IPS-18c (cell line): Measurements from ENCODE around the gene TSC2.

Source experiments
- H3K4me3 ChIP-seq: 2 replicates; pipeline ENCODE4 v1.7.0; 2013; ENCODE audit warnings: low read depth, mild to moderate bottlenecking, low read length, moderate library complexity; ENCODE audit not compliant: insufficient read depth
- H3K9me3 ChIP-seq: one replicate; pipeline ENCODE4 v1.6.1; 2013; ENCODE audit warnings: mild to moderate bottlenecking, low read length, moderate library complexity; ENCODE audit not compliant: control insufficient read depth, insufficient read depth

The TSC2 gene

DNA sequence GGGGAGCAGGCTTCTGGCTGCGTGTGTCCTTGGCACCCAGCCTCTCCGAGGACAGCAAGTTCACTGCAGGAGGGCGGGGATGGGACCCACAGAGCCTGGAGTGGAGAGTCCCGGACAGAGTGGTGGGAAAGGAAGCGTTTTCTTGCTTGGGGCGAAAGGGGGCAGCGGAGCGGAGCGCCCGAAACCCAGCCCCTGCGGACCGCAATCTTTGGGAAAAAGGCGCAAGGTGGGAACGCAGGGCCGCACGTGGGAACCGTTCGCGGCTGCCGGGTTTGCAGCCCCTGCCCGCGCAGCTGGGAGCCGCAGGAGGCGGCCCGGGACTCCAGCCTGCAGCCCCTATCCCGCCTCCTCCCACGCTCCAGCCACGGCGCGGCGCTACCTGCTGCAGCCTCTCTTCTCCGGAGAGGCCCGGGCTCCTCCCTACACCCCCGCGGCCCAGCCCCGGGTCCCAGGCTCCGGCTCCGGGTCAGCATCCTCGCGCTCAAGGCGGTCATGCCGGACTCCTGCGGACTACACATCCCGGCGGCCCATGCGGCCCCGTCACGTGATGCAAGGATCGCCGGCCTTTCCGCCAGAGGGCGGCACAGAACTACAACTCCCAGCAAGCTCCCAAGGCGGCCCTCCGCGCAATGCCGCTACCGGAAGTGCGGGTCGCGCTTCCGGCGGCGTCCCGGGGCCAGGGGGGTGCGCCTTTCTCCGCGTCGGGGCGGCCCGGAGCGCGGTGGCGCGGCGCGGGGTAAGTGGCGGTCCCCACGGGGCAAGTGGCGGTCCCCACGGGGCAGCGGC, at the start of gene TSC2, which contains the start of gene NTHL1:
TSC2 (plus strand) TSS at position 656 of the 786 bp plus-strand sequence. CDS start 631 bp downstream, outside the sequence.
NTHL1 (minus strand) TSS at position 505 of the 786 bp plus-strand sequence; CDS start at position 494, 11 bp downstream.
- Histone ChIP-seq H3K4me3 (peak within 1 kb of the TSS; percentile 90), H3K9me3 (no peaks in the 10 kb centered on the region)

DNA sequence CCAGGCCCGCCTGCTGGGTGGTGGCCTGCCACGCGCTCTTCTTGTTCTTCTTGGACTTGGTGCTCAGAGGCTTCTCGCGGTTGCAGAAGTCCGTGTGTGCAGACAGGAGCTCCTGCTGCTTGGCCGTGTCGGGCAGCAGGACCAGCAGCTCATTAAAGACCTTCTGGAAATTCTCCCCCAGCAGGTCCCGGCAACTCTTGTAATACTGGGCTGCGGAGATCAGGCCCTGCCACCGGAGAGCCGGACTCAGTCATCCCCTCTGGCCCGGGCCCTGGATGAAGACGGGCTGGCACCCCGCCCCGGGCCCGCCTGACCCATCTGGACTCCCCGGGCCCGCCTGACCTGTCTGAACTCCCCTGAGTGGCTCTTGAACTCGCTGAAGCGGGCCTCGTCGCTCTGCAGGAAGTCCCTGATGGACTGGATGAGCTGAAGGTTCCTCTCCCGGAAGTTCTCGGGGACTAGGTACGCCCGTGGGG, 49.4 kb upstream of the TSC2 start:
- Histone ChIP-seq H3K9me3 (no peaks in the 10 kb centered on the region), H3K4me3 (no peak overlapping the region)

DNA sequence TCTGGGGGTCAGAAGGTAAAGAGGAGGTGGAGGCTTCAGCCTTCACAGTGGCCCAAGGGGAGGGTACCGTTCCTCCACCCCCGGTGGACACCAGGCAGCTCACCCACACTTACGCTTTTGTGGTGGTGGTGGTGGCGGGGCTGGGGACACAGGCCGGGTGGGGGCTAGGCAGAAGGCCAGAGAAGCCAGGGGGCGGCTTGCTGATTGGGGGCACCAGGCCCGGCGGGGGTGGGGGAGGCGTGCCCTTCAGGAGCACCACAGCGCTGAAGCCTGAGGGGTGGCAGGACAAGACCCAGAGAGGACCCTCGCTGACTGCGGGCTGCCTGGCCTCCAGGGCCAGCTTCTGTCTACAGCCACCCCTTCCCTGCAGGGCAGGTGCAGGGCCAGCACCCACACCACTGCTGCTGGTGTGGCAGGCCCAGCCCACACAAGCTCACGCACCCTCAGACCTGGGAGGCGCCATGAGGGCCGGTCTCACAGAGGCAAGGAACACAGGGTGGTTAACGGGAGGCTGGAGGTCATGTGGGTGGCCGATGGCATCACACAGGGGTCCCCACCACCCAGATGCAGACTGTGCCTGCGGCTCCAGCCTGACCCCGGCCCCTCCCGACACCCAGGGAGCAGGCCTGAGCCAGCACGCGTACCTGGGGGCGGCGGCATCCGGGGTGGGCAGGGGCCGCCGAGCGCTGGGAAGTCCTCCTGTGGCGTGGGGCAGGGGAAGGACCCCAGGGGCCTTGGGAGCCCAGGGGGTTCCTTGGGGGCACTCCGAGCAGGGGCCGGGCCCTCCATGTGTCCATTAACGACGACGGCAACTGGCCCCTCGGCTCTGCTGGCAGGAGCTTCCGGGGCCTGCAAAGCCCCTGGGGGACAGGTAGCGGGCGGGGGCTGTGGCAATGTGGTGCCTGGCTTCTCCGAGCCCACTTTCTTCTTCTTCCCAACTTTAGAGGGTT, 48.7 kb upstream of the TSC2 start:
- H3K9me3 ChIP-seq: no peaks in the 10 kb centered on the region

DNA sequence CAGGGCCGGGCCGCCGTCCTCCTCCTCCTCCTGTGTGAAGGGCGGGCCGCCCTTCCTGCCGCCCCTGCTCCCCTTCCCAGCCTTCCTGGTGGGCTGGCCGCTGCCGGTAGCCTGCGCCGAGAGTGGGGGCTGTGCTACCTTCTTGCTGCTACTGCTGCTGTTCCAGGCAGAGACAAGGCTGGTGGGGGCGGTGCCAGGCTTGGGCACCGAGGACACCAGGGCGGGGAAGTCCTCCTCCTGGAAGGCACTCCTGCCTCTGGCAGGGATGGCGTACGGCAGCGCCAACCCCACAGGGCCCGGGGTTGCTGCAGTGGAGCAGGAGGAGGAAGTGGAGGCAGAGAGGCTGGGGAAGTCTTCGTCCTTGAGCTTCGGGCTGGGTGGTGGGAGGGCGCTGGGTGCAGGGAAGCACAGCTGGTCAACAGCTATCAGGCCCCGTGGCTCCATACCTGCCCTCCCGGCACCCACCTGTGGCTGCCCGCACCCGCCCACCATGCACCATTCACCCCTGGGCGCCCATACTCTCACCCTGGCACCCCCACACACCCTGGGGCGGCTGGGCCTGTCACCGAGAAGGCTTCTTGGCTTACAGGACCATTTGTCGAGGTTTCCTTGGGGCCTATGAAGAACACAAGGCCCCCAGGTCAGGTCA, 47.8 kb upstream of the TSC2 start:
- H3K4me3 ChIP-seq: no peak overlapping the region
- H3K9me3 ChIP-seq: no peaks in the 10 kb centered on the region

More for the DNA sequence above, 48.7 kb upstream of the TSC2 start:
- no peak overlapping the region for H3K4me3 ChIP-seq

DNA sequence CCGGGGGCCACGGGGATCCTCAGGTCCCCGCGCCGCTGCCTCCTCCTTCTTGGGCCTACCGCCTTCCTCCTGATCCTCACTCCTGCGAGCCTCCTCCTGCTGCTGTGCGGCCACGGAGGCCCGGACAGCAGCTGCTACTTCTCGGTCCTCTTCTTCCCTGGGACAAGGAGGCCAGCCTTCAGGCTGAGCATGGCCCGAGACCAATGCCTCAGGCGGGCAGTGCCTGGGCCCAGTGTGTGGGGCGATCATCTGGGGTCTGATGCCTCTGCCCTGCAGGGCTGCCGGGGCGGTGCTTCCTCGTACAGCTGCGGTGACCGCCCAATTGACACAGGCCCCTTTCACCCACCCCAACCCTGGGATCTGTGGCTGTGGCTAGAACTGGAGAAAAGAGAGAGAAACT, 46.8 kb upstream of the TSC2 start:
- H3K9me3 ChIP-seq: no peaks in the 10 kb centered on the region
- H3K4me3 ChIP-seq: no peak overlapping the region

DNA sequence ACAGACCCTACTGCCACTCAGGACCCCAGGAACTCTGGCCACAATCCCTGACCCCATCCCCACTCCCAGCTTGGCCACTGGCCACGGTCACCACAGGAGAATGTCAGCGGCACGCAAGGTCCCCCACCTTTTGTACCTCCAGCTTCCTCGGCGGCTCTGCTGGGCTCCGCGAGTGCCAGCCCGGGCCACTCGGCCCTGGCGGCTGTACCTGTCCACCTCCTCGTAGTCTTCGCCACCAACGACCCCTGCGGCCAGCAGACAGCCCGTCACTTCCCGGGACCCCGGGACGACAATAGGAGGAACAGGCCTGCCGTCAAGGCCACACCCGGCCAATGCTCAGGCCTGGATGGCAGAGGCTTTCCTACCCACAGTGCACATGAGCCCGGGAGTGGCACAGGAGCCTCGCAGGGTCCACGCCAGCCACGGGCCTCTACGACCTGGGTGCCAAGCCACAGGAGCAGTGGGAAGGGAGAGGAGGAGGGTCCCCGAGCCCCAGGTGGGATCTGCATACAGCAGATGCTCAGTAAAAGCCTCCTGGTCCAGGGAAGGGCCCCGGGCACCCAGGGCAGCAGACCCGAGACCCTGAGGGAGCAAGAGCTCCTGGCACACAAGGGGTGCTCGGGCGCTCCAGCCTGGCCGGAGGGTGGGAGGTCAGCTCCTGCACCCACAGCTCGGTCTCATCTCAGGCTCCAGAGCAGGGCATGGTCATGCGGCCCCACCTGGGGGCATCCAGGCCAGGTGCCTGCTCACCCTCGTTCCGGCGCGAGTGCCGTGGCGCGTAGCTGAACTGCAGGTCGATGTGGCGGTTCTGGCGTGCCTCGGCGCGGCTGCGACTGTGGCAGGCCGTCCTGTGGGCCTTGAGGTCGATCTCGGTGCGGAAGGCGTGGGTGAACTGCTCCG, 46.1 kb upstream of the TSC2 start:
- Histone ChIP-seq H3K4me3 (no peak overlapping the region), H3K9me3 (no peaks in the 10 kb centered on the region)

DNA sequence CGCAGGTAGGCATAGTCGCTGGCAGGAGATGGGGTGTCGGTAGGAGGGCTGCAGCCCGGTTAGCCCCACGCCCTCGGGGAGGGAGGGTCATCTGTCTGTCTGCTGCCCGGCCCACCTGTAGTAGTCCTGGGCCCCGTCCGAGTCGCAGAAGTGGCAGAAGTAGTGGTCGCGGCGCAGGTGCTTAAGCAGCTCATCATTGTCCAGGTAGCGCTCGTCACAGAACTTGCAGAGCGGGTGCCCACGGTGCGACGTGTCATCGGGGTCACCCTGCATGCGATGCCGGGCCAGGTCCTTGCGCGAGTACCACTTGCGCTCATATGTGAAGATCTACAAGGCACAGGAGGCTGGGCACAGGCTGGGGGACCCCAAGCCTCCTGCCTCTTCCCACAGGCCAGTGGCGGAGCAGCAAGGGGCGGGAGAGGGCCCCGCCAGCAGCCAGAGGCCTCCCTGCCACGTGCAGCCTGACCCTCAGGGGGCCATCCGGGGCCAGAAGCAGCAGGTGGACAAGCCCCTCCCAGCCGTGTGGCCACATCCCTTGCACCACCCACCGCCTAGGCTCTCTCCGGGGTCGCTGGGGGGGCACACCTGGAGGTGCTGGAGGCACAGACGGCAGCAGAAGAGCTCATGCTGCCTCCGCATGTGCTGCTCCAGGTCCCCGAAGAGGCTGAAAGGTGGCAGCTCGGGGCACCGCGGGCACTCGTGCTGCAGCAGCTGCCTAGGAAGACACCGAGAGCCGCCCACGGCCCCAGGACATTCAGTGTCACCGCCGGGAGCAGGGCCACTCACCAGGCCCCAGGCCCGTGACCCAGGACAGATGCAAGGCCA, 45.2 kb upstream of the TSC2 start:
- H3K9me3 ChIP-seq: no peaks in the 10 kb centered on the region
- H3K4me3 ChIP-seq: no peak overlapping the region

DNA sequence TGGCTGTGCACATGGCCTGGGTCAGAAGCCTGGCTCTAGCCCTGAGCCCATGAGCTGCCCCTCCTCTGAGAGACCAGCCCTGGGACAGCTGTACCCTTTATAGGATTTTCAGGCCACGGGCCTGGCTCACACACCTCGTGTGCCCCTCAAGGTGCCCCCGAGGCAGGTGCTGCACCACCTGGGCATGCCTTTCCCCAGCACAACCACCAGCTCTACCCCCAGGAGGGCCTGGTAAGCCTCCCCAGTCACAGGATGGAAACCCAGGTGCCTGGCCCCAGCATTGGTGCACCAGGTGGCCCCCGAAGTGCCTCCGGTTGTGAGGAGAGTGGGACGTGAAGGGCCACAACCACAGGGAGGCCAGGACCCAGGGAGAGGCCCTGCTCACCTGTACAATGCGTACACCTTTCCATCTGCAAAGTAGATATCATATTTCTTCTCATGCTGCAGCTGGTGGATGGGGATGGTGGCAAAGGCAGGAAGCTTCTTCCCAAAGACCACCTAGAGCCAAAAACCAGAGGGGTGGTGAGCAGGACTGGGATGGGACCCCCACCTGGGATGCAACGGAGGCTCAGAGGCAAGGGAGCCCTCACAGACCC, 44.5 kb upstream of the TSC2 start:
- H3K9me3 ChIP-seq: no peaks in the 10 kb centered on the region

DNA sequence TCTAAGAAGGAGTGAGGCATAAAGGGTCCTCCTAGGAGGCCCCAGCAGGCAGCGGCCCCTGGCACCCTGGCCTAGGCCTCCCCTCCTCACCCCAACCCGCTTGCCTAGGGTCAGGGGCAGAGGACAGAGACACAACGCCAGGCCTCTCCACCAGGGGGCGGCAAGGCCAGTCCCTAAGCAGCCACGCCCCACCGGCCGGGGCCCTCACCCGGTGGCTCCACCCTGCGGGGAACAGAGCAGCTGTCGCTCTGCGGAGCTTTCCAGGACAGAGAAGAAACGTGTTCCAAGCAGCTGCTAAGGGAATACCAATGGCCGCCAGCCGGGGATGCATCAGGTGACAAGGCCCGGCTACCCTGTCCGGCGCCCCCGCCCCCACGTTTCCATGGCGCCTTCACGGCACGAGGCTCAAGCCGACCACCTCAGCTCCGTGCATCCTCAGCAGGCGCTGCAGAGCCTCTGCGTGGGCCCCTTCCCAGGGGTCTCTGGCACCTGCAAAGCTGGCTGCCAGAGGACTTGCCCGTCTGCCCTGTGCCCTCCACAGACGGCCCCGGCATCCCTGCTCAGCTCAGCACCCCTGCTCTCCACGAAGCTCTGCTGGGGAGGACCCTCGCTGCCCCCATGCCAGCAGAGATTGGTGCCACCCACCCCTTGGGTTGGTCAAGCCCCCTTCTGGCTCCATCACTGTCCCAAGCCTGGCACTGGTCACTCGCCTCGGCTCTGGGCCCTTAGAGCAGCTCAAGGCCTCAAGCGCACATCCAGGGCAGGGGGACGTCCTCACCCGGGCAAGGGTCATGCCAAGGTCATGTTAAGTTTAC, 43.8 kb upstream of the TSC2 start:
- peak overlapping the region; percentile 6; the same call in 1 of the 2 replicates for H3K4me3 ChIP-seq

More for the DNA sequence above, 44.5 kb upstream of the TSC2 start:
- no peak overlapping the region for H3K4me3 ChIP-seq

DNA sequence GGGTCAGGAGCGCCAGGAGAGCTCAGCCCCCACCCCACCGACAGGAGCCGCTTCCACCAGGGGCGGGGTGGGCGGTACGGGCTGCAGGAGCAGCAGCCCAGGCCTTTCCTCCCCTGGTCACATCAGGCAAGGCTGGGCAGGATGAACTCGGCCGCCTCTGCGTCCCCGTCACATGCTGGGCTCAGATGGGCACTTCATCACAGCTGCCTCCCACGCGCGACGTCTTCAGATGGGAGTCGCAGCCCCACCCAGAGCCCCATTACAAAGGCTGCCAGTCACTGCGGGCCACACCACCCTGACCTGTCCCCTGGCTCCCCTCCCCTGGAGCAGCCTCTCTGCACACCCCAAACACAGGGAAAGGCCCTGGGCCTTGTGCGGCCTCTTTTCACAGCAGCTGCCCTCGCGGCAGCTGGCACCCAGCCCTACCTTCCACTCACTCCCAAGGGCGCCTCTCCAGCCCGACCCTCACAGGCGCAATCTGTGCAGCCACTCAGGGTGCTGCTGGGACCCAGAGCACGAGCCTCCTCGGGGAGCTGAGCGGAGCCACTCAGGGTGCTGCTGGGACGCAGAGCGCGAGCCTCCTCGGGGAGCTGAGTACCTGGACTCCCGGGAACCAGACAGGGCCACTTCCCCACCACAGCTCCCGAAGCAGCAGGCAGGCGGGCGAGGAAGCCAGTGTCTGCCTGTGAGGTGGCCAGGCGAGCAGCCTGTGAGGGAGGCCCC, 42.8 kb upstream of the TSC2 start:
- no peak overlapping the region for H3K4me3 ChIP-seq
- no peaks in the 10 kb centered on the region for H3K9me3 ChIP-seq

More for the DNA sequence above, 43.8 kb upstream of the TSC2 start:
- no peaks in the 10 kb centered on the region for H3K9me3 ChIP-seq

DNA sequence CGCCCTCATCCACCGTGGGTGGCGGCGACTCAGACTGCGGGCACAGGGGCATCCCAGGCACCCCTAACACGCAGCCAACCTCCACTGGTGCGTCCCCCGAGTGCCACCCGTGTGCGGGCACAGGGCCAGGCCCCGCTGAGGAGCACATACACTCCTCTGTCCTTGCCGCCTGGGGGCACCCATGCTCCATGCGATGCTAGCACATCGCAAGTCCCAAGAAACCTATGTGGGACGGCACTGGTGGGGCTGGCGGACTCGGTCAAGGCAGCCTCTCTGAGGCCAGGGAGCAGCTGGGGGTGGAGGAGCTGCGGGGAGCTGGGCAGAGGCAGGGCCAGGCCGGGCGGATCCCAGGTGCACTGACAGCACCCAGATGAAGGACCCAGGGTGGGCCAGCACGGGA, 42.1 kb upstream of the TSC2 start:
- no peaks in the 10 kb centered on the region for H3K9me3 ChIP-seq
- no peak overlapping the region for H3K4me3 ChIP-seq

DNA sequence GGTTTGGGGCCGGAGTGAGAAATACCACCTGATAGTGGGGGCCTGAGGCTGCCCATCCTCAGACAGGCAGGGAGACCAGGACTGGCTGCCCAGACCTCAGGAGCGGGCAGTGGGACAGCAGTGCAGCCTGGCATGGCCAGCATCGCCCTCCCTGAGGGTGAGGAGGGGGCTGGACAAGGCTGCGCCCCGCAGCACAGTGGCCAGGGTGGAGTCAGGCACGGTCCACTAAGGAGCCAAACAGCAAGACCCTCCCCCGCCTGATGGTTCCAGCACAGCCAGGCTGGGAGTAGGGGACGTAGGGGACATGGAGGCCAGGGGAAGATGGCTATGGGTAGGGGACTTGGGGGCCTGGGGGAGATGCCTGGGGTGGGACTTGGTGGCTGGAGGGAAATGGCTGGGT, 41.5 kb upstream of the TSC2 start:
- no peak overlapping the region for H3K4me3 ChIP-seq
- no peaks in the 10 kb centered on the region for H3K9me3 ChIP-seq

DNA sequence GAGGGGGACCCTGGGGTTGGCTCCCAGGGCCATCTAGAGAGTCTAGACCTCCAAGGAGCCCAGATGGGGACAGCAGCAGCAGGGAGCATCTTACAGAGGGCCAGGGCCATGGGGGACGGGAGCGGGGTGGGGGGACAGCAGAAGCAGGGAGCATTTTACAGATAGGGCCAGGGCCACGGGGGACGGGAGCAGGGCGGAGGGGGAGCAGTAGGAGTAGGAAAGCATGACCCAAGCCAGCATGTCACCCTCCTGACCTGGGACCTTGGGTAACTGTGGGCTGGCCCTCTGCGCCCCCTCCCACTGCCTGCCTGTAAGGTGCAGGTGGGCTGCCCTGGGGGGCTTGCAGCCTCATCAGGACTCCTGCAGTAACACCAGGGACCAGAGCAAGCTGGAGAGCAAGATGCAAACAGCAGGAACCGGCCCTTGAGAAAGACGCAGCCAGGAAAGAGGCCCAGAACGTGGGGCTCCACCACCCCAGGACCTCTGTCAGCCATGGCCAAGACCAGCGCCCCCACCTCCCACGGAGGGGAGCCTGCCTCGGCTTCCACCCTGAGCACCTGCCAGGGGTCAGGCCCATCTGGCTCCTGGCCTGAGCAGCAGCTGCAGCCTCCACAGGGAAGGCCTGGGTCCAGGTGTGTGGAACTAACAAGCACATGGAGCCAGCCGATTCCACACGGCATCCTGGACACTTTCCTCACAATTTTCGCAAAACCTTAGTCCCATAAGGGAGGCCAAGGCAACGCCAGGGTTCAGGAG, 40.5 kb upstream of the TSC2 start:
- Histone ChIP-seq H3K4me3 (peak overlapping the region; percentile 15), H3K9me3 (no peaks in the 10 kb centered on the region)
